GM19240 (cell line): ENCODE measurements around the gene CACNG8.
"Not testable (repeated sequence)": the region's sequence is repeated elsewhere in the genome, so short reads cannot be mapped to it uniquely, and the experiment has no call there.

ENCODE experiments used
- DNase-seq: peaks from one replicate; pipeline ENCODE4 v3.0.0; 2011; ENCODE audit warnings: low spot score; ENCODE audit not compliant: insufficient read length

Gene CACNG8

DNA sequence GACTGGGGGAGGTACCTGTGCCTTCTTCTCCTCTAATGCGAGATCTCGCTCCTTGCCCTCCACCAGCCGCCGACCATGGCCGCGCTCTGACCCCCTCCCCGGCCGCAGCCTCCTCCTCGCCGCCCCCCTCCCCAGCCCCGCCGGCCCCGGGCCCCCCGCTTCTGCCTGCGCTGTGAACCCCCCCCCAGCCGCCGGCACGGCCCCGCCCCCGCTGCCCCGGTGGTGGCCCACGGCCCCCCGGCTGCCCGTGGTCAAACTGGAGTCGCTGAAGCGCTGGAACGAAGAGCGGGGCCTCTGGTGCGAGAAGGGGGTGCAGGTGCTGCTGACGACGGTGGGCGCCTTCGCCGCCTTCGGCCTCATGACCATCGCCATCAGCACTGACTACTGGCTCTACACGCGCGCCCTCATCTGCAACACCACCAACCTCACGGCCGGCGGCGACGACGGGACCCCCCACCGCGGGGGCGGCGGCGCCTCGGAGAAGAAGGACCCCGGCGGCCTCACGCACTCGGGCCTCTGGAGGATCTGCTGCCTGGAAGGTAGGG, at the start of gene CACNG8:
Gene CACNG8, plus strand, starts transcription at position 51 of the 545 bp plus-strand sequence.
- DNase-seq: no peak

DNA sequence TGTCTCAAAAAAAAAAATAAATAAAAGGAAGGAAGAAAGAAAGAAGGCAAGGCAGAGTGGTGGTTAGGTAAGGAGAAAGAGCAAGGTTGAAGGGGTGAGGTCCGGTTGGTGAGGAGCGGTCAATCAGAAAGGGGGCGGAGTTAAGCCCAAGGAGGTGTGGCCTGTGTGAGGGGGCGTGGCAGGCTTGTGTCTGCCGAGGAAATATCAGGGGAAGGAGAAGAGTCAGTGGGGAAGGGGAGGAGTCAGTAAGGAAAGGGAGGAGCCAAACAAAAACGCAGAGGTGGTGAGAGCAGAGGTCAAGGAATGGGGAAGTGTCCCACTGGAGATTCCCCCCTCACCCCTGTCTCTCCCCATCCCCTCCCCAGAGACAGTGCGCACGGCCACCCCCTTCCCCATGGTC, 47.7 kb upstream of the CACNG8 start:
- DNase-seq: no peak

DNA sequence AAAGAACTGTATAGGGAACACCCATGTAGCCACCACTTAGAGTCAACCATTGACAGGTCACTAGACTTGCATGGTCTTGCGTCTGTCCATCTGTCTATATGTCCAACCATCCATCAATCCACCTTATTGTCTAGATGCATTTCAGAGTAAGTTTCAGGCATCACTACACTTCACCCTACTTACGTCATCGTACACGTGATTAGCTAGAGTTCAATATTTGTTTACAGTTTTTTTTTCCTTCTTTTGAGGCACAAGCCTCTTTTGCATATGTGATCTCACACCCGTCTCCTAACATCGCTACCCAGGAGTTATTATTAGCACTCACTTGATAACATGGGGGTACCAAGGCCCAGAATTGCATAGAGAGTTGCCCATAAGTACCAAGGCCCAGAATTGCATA, 46.7 kb upstream of the CACNG8 start:
- no peak for DNase-seq

DNA sequence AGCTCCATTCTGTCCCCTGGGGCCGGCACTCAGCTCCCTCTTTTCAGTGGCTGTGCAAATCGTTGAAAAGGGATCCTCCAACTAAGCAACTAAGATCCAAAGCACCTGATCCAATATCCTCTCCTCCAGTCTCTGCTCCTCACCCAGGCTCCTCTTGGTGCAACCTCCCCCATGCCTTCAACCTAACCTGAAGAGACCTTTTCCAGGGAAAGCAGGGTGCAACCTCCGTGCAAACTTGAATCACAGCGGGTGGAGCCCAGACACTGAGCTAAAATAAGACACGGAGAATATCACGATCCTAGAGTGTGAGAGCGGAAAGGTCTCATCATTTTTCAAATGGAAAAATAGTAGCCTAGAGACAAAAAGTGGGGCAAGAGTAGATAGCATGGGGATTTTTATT, 45.4 kb upstream of the CACNG8 start:
- DNase-seq: no peak

DNA sequence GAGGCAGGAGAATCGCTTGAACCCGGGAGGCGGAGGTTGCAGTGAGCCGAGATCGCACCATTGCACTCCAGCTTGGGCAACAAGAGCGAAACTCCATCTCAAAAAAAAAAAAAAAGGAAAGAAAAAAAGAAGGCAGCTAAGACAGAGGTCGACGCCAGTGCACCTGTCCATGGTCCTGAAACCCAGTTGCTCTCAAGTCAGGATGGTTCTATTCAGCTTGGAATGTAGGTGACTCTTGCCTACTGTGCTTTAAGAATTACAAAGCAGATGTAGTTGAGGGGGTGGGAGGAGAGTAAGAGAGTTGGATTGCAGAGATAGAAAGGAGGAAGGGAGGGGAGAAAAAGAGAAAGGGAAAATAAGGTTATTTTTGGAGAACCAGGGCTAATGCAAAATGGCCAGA, 35.0 kb upstream of the CACNG8 start:
- DNase-seq: no peak

DNA sequence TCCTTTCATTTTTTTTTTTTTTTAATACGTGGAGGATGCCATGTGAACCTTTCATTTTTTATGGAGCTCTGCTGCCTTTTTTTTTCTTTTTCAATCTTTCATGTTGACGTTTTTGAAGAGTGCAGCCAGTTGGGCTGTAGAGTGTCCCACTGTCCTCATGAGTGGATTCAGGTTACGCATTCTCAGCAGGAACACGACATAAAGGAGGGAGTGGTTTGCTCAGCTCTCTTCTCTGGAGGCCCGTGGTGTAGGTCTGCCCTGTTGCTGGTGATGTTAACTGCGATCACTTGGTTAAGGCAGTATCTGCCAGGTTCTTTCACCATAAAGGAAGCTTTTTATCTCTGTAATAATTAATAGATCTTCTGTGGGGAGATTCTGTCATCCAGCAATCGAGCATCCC, 26.7 kb upstream of the CACNG8 start:
- DNase-seq: no peak

DNA sequence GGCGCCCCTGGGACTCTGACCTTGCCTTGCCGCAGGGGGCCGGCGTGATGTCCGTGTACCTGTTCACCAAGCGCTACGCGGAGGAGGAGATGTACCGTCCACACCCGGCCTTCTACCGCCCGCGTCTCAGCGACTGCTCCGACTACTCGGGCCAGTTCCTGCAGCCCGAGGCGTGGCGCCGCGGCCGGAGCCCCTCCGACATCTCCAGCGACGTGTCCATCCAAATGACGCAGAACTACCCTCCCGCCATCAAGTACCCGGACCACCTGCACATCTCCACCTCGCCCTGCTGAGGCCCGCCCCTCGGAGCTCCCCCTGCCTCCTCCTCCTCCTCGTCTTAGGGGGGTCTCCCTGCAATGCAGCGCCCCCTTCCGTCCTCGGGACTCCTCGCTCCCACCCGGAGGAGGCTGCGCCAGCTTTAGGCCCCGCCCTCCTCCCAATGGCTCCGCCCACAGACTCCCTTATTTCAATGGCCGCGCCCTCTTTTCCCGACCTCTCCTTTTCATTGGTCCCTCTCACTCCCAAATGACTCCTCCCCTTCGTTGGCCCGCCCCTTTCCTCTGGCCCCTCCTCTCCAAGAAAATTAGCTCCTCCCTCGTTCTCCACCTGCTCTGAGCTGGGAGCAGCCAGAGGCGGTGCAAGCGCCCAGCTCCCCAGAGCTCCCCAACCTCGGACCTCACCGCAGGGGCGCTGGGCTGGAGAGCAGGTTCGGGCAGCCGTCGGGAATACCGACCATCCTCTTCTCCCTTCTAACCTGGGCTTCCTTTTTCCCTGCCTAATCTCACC, 20.5 kb upstream of the CACNG8 start:
- DNase-seq: no peak

DNA sequence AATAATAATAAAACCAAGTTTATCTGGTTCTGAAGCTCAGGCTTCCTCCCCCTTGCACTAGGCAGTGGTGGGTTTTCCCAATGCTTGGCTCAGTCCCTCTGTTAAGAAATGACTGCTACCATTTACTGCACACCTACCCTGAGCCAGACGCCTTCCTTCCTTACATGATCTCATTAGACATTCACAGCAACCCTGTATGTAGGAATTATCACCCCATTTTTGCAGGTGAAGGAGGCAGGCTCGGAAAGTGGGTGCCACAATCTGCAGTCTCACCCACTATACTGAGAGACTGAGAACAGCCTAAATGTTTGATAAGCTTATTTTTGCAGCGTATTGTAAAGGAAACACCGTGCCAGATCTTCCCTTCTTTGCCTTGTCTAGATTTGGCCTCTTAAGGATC, 18.3 kb upstream of the CACNG8 start:
- DNase-seq: no peak

DNA sequence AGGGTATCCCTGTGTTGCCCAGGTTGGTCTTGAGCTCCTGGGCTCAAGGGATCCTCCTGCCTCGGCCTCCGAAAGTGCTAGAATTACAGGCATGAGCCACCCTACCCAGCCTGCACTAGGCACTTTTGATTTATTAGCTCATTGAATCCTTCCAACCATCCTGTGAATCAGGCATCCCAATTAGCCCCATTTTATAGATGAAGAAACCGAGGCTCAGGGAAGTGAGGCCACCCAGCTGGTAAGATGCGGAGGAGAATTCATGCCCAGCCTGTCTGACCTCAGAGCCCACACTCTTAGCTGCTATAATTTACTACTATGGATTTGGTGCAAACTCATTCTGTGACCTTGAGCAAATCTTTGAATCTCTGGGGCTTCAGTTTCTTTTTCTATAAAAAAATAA, 17.8 kb upstream of the CACNG8 start:
- DNase-seq: no peak

DNA sequence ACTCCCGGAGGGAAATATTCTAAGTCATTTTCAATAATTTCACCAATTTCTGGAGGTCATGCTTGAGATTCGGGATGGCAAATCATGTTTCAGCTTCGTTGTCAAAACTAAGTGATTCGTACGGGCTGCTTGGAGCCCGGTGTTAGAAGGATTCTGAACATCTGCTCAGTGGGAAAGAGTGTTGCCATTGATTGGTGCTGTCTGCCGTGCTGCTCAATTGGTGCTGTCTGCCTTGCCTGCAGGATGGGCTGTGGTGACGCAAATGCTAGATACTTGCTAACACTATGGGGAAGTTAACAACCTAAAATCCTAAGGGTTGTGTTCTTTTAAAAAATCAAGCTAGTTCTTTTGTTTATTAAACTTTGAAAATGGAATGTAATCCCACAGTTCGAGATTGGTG, 17.3 kb upstream of the CACNG8 start:
- no peak for DNase-seq

DNA sequence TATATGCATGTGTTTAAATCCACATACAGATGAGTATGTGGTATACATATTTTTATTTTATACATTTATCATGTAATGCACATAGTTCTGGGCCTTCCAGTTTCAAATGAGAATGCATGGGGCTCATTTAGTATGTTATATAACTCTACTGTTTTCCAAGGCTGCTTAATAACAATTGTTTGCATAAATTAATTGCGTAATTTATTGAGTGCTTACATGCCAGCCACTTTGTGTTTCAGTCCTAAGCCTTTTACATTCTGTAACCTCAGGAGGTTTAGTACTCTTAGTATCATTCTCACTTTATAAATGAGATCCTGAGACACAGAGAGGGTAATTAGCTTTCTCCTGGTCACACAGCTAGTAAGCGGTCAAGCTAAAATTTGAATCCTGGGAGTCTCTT, 16.7 kb upstream of the CACNG8 start:
- no peak for DNase-seq

DNA sequence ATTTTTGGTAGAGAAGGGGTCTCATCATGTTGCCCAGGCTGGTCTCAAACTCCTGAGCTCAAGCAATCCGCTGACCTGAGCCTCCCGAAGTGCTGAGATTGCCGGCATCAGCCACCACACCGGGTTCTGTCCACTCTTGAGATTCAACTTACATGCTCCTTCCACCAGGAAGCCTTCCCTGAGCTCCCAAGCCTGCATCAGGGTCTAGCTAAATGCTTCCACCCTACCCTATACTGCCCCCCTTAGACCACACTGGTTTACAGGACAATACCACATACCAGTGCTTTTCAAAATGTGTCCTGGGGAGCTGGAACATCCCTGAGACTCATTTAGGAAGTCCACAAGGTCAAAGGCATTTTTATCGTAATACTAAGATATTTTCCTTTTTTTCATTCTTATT, 15.1 kb upstream of the CACNG8 start:
- DNase-seq: no peak

DNA sequence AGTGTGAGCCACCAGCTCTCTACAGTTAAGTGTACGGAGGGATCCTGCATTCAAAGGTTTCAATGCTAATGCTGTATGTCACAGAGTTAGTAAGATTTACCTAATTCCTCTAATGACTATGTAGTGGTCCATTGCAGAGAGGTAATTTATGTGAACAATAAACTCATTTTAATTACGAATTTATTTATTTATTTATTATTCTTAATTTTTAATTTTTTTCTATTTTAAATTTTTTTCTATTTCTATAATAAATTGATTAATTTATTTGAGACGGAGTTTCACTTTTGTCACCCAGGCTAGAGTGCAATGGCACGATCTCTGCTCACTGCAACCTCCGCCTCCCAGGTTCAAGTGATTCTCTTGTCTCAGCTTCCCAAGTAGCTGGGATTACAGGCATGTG, 14.1 kb upstream of the CACNG8 start:
- not testable (repeated sequence) for DNase-seq

DNA sequence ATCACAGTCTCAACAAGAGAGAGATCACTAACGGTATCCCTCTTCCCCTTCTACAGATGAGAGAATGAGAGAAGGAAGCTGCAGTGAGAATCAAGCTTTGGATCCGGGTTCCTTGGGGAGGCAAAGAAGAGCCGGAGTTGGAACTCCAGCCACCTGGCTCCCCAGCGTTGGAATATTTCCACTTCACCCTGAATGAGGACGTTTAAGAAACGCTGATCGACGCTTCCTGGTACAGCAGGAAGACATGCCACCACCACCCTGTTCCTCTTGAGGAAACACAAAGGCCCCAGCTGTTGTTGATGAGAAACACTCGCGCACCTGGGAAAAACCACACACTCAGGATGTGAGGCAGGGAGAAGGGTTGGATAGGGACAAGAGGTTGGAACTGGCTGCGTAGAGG, 11.3 kb upstream of the CACNG8 start:
- no peak for DNase-seq

DNA sequence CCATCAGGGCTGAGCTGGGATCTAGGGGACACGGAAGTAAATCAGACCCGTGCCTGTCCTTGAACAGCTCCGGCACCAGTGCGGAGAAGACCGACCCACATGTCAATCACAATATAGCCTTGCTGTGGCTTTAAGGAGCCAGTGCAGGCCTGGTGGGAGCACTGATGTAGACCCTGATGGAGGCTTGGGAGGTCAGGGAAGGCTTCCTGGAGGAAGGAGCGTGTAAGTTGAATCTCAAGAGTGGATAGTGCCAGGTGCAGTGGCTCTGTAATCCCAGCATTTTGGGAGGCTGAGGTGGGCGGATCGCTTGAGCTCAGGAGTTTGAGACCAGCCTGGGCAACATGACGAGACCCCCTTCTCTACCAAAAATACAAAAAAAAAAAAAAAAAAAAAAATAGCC, 10.8 kb upstream of the CACNG8 start:
- DNase-seq: no peak

DNA sequence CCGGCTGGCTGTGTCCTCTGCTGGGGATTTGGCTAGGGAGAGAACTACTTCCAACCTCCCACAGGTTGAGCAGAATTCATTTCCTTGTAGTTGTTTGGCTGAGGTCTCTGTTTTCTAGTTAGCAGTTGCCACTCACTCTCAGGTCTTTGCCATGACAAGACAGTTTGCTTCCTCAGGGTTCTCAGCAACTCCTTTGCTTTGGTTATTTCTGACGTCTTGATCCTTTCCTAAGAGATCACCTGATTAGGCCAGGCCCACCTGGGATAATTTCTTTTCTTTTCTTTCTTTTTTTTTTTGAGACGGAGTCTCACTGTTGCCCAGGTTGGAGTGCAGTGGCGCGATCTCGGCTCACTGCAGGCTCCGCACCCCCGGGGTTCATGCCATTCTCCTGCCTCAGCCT, 9.4 kb upstream of the CACNG8 start:
- no peak for DNase-seq

DNA sequence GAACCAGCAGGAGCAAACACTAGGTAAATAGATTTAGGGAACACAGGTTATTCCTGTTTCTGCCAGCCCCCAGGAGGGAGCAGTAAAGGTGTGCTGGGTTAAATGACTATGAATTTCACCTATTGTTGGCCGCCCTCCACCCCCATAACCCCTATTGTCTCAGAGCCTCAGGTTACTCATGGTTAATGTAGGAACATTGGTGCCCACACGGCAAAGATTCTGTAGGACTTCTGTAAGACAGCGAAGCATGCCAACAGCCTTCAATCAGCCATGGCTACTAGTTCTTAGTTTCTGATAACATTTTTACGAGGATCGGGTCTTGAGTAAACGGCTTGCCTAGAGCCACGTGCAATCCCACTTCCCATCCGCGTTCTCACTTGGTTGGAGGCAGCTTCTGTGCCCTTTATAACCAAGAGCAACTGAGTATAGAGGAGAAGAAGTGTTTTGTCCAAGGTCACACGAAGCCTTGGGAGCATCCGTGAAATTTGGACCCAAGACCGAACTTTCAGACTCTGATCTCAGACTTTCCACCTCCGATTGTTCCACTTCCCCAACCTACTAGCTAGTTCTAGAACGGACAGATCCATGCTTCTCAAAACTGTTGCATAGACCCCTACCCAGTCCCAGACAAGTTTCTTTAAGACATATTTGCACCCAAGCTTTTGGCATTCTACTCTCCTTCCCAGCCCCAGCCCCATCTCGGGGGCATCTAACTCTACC, 5.1 kb upstream of the CACNG8 start:
- no peak for DNase-seq

DNA sequence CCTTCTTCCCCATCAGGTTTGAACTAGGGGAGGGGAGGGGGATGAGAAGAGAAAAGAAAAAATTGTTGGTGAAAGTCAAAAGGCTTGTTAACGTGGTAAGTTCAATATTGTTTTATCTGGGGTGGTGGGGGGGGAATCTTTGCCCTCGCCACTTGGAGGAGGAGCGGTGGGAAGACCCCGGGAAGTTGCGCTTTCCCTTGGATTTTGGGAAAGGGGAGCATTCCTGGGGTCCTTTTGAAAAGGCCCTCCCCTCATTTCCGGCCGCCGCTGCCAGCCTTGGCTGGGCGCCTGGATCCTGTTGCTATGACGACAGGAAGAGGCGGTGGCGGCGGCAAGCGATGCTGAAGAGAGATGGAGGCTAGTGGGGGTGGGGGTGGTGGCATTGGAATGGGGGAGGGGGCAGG, 4.6 kb upstream of the CACNG8 start:
- DNase-seq: no peak

DNA sequence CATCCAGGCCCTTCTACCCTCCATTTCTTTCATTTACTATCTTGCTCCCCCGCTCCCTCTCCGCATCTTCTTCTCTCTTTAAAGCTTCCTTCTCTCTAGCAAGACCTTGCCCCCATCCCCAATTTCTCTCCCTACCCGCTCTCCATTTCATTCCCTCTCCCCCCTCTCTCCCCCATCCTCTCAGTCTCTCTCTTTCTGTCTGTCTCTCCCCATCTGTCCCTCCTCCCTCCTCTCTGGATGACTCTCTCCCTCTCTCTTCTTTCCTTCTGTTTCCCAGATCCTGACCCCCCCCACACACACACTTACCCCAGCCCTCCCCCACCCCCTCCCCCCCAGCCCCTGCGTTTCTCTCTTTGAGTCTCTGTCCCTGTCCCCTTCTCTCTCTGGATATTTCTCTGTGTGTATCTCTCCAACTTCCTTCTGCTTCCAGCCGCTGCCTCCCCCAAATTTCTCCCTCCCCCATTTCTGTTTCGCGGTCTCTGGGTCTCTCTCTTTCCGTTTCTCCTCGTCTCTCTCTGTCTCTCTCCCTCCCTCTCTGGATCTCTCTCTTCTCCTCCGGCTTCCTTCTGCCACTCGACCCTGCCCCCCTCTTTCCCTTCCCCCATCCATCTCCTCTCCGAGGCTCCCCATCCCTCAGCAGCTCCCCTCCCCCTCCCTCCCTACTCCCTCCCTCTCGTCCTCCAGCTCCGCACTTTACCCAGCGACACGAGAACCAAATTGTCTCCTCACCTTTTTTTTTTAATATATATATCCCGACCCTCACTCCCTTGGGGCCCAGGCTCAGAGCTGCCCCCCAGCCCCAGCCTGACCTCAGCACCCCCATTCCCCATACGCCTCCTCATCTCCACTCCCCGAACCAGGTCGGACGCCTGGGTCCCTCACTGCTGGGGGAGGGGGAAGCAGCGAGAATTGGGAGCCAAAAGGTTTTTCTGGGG, 3.6 kb upstream of the CACNG8 start:
- DNase-seq: no peak

DNA sequence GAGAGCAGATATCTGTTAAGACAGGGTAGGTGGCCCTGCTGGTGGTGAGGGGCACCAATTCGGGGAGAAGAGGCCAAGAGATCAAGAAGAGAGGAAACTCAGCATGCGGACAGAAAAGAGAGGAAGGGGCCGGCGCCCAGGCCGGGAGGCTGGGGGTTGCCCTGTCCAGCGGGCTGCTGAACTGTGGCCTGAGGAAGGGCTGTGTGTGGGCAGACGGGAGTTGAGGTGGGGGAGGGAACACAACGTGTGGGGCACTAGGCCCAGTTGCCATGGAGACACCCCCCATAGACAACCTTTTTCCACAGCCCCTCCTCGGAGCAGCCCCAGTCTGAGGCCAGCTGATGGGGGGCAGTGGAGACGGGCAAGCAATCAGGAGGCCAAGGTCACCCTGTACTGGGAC, 2.5 kb upstream of the CACNG8 start:
- no peak for DNase-seq

DNA sequence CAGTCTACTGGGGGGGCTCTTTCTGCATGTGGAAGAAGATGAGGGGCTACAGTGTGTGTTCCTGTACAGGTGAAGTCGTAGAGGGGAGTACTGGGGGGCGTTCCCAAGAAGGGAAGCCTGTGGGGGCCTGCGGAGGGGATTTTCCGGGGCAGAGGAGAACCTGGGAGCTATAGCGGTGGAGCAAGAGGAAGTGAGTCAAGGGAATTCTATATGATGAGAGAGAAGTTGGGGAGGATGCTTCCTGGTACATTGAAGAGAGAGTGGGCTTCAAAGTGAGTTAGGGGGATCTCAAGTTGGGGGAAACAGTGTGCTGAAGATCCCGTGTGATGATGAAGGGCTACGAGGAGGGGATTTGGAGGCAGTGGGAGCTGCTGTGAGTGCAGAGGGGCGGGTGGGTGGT, 1.9 kb upstream of the CACNG8 start:
- no peak for DNase-seq
